PC-3 (cell line): ENCODE data around the gene ATXN7L3. TPM values are rescaled to one million over a fixed set of nuclear protein-coding genes. Genes with fewer than 3 reads are reported as not detected.
A peak's percentile ranks its signal among the peaks of the same experiment; 100 is the strongest.

Source experiments
- ATAC-seq: fragments of 200-7000 bp; cut with Tn5 transposase; 2 replicates; pipeline ENCODE4 v1.9.1; 2020; ENCODE audit warnings: mild to moderate bottlenecking, moderate library complexity
- BruUV-seq: library from RNA; stranded (reverse); fragments of 400-500 nt; replicated peaks from 2 replicates; lab custom pipeline; 2021; lab: Mats Ljungman, UMichigan
- CTCF ChIA-PET: fragments of 300-600 bp; sonication (Branson Sonifier 250); formaldehyde crosslinking; loops from one replicate; lab custom pipeline; 2022; ENCODE audit warnings: antibody characterized with exemption; lab: Charles Lee
- POLR2A ChIA-PET: fragments of 300-600 bp; sonication (Branson Sonifier 250); formaldehyde crosslinking; loops from one replicate; lab custom pipeline; 2022; ENCODE audit warnings: antibody characterized with exemption; ENCODE audit not compliant: unreplicated experiment; lab: Charles Lee
- DNase-seq: peaks from one replicate; pipeline ENCODE4 v3.0.0-alpha.2; 2015
- H2AFZ ChIP-seq: fragments of 300-600 bp; sonication (generic); 2 replicates; pipeline ENCODE4 v1.6.0; 2016; ENCODE audit warnings: antibody characterized with exemption, low read length
- H3F3A ChIP-seq: fragments of 300-600 bp; sonication (generic); one replicate; pipeline ENCODE4 v1.6.0; 2017; ENCODE audit warnings: antibody characterized with exemption, low read length, control low read depth, mild to moderate bottlenecking; ENCODE audit not compliant: unreplicated experiment
- H3K27ac ChIP-seq: fragments of 300-600 bp; sonication (generic); 2 replicates; pipeline ENCODE4 v1.5.1; 2016; ENCODE audit warnings: mild to moderate bottlenecking, low read length
- H3K27me3 ChIP-seq: fragments of 300-600 bp; sonication (generic); 2 replicates; pipeline ENCODE4 v1.6.1; 2016; ENCODE audit warnings: low read length, mixed read lengths
- H3K36me3 ChIP-seq: fragments of 300-600 bp; sonication (generic); 2 replicates; pipeline ENCODE4 v1.6.1; 2016; ENCODE audit warnings: low read depth, mixed run types, low read length, mixed read lengths
- H3K4me1 ChIP-seq: fragments of 300-600 bp; sonication (generic); 2 replicates; pipeline ENCODE4 v1.5.1; 2016; ENCODE audit warnings: low read length; ENCODE audit not compliant: insufficient read depth
- H3K4me2 ChIP-seq: fragments of 300-600 bp; sonication (generic); 2 replicates; pipeline ENCODE4 v1.6.0; 2016; ENCODE audit warnings: low read length
- H3K4me3 ChIP-seq: fragments of 300-600 bp; sonication (generic); 2 replicates; pipeline ENCODE4 v1.5.1; 2016; ENCODE audit warnings: mild to moderate bottlenecking, low read length, mixed read lengths
- H3K79me2 ChIP-seq: fragments of 300-600 bp; sonication (generic); 2 replicates; pipeline ENCODE4 v1.6.1; 2017; ENCODE audit warnings: low read length, mixed read lengths
- H3K9ac ChIP-seq: fragments of 300-600 bp; sonication (generic); 2 replicates; pipeline ENCODE4 v1.6.0; 2016; ENCODE audit warnings: mild to moderate bottlenecking, low read length
- H3K9me2 ChIP-seq: fragments of 300-600 bp; sonication (generic); replicated peaks from 2 replicates; pipeline ENCODE4 v1.6.1; 2016; ENCODE audit warnings: mixed run types, low read length, mixed read lengths
- H3K9me3 ChIP-seq: fragments of 300-600 bp; sonication (generic); 2 replicates; pipeline ENCODE4 v1.6.1; 2016; ENCODE audit warnings: low read length, mixed read lengths
- H4K20me1 ChIP-seq: fragments of 300-600 bp; sonication (generic); 2 replicates; pipeline ENCODE4 v1.6.1; 2016; ENCODE audit warnings: low read length, mixed read lengths
- EZH2 ChIP-seq: fragments of 300-600 bp; sonication (generic); IDR thresholded peaks from one replicate; pipeline ENCODE4 v1.6.1; 2017; ENCODE audit warnings: antibody characterized with exemption, mild to moderate bottlenecking, low read length; ENCODE audit not compliant: unreplicated experiment
- EZH2phosphoT487 ChIP-seq: fragments of 300-600 bp; sonication (generic); IDR thresholded peaks from 2 replicates; pipeline ENCODE4 v1.6.1; 2018; ENCODE audit warnings: mild to moderate bottlenecking, antibody characterized with exemption, low read length, borderline replicate concordance
- intact Hi-C: fragments of 100-400 bp; cut with micrococcal nuclease; formaldehyde crosslinking; loops from 2 replicates; pipeline ENCODE4 v1.9.0; 2023
- total RNA-seq: library from RNA; depleted of rRNA; stranded (reverse); fragments of >200 nt; gene quantifications from 2 replicates; pipeline ENCODE4 v1.2.3, GENCODE V29; 2014
- TF ChIP-seq, protein P1 (sequence below): fragments of 300-600 bp; sonication (generic); conservative IDR thresholded peaks from 2 replicates; pipeline ENCODE4 v1.5.1; 2017; ENCODE audit warnings: antibody characterized with exemption, low read depth, mild to moderate bottlenecking, low read length

ATXN7L3 gene
- total RNA-seq, 1 experiment from 2014 or later, result 73.9 TPM

DNA sequence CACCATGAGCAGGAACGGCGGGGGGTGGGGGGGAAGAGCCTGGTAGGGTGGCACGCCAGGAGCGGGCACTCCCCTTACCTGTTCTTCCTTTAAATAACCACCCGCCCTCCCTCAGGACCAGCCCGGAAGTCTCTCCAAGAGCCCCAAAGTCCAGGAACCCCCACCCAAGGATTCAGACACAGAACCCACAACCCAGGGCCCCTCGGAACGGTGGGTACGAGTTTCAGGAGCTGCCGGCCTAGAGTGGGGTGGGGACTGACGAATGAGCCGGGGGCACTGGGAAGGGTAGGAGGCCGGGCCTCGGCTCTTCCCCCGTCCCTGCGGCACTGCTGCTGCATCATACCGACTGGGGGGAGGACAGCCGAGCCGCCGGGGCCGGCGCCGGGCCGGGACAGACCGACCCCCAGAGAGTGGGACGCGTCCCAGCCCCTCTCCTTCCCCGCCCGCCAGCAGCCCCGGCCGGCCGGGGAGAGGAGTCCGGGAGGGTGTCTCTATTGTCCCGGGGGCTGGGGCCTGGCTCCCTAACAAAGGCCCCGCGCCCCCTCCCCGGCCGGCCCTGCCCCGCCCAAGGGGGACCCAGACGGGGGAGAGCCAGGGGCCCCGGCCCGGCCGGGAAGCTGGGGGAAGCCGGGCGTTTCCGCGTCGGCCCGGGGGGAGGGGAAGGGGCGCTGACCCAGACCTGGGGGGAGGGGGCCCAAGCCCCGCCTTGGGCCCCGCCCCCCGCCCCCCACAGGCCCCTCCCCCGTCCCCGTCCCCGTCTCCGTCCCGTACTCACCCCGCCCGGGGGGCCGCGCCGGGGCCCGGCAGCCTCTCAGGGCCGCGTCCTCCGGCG, 747 bp downstream of the ATXN7L3 start:
- Histone ChIP-seq H3K79me2 (peaks cover 36% of the 10 kb centered on the region), H2AFZ (peak overlapping the region; percentile 66), H4K20me1 (no peaks in the 10 kb centered on the region), H3K27ac (peak overlapping the region; percentile 74), H3K27me3 (no peaks in the 10 kb centered on the region), H3K4me2 (peak overlapping the region; percentile 87), H3K9me2 (no peaks in the 10 kb centered on the region), H3K9ac (peak overlapping the region; percentile 91), H3K4me1 (peaks cover 27% of the 10 kb centered on the region), H3F3A (peaks cover under 1% of the 10 kb centered on the region), H3K9me3 (no peaks in the 10 kb centered on the region), H3K4me3 (peak overlapping the region; percentile 89), H3K36me3 (peaks cover 31% of the 10 kb centered on the region)
- ChIA-PET POLR2A (interaction anchor here (0.6 to 0.7 kb wide), 2 partner anchors 9 to 75 kb away, joined by 3 to 6 read pairs; no protein-coding TSS in a partner anchor), CTCF (interaction anchor here (0.6 to 0.8 kb wide), 4 partner anchors 61 to 823 kb away, joined by 3 to 7 read pairs (median 3); no protein-coding TSS in a partner anchor)
- DNase-seq, result peak; percentile 55
- peak; percentile 18 for ATAC-seq
- no peak for TF ChIP-seq EZH2
- intact Hi-C loops, result loop anchor here (1.0 to 10.0 kb wide), 2 partner anchors 13 to 306 kb away; partner anchors contain the start of genes GPATCH8 and TMUB2
- TSS peak; percentile 61 for BruUV-seq

DNA sequence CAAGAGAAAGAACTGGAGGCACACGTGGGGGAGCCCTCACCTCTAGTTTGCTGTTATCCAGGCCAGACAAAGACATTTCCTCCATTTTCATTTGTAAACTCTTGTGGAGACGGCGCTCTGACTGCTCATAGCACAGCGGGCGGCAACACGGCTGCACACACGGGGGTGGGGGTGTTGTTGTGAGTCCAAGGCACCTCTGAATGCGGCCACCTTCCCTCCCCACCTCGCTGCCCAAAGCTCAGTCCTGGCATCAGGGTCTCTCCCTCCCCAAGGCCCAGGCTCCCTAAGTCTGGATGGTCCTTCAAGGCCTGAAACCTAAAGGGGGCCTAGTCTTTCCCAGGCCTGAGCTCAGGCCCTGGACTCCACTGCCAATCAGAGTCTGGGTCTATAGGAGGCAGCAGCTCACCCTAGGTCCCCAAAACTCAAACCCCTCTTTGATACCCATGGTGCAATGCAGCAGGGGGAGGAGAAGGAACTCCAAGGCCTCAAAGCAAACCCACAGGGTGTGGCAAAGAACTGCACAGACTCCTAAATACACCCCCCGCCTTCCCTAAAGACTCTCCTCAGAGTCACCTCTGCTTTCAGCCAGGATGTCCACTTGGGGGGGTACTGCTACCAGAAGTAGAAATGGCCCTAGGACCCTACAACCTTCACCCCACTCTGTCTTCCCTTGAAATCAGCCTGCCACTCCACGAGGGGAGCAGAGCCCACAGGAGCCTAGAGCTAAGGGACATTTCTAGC, 1.5 kb downstream of the ATXN7L3 start:
- H3K4me2 ChIP-seq, result peak overlapping the region; percentile 87
- no peaks in the 10 kb centered on the region for H3K9me2 ChIP-seq
- no peaks in the 10 kb centered on the region for H3K27me3 ChIP-seq
- TF ChIP-seq, protein P1, sequence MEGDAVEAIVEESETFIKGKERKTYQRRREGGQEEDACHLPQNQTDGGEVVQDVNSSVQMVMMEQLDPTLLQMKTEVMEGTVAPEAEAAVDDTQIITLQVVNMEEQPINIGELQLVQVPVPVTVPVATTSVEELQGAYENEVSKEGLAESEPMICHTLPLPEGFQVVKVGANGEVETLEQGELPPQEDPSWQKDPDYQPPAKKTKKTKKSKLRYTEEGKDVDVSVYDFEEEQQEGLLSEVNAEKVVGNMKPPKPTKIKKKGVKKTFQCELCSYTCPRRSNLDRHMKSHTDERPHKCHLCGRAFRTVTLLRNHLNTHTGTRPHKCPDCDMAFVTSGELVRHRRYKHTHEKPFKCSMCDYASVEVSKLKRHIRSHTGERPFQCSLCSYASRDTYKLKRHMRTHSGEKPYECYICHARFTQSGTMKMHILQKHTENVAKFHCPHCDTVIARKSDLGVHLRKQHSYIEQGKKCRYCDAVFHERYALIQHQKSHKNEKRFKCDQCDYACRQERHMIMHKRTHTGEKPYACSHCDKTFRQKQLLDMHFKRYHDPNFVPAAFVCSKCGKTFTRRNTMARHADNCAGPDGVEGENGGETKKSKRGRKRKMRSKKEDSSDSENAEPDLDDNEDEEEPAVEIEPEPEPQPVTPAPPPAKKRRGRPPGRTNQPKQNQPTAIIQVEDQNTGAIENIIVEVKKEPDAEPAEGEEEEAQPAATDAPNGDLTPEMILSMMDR, result peak; percentile 48; the same call in 1 of the 2 replicates
- no peak for TF ChIP-seq EZH2phosphoT487
- H3K9me3 ChIP-seq, result no peaks in the 10 kb centered on the region
- H3F3A ChIP-seq, result no peaks in the 10 kb centered on the region
- H3K36me3 ChIP-seq, result peaks cover 32% of the 10 kb centered on the region
- peak overlapping the region; percentile 74 for H3K27ac ChIP-seq
- H3K9ac ChIP-seq, result peak overlapping the region; percentile 91
- DNase-seq, result peak; percentile 64
- peak overlapping the region; percentile 66 for H2AFZ ChIP-seq
- peak; percentile 27 for ATAC-seq
- BruUV-seq, result TSS peak; percentile 52
- H3K4me3 ChIP-seq, result peak overlapping the region; percentile 85
- CTCF ChIA-PET, result interaction anchor here (0.6 kb wide), 1 partner anchor 823 kb away, joined by 3 read pairs; no protein-coding TSS in a partner anchor
- no peaks in the 10 kb centered on the region for H4K20me1 ChIP-seq
- H3K79me2 ChIP-seq, result peaks cover 36% of the 10 kb centered on the region
- POLR2A ChIA-PET, result no interaction called here
- H3K4me1 ChIP-seq, result peaks cover 20% of the 10 kb centered on the region
- intact Hi-C loops, result loop anchor here (1.0 to 10.0 kb wide), 2 partner anchors 12 to 307 kb away; partner anchors contain the start of genes GPATCH8 and TMUB2

DNA sequence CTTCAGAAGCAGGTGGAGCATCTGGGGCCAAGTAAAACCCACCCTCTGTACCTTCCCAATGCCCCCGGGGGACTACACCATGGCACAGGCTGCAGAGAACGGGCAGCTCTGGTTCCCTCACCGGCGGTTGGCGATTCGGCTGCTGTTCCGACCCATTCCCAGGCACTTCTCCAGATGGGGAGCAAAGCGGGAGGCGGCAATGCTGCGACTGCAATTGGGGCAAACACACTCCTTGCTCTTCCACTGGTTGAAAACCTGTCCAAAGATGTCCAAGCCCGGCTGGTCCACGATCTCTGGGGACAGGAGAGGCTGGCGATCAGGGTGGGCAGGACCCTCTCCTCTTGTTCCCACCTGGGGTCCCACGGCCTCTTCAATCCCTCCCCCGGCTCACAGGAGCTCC, 2.6 kb downstream of the ATXN7L3 start:
- intact Hi-C loops, result loop anchor here (10.0 kb wide), 1 partner anchor 308 kb away; the partner anchor contains the start of gene GPATCH8
- H3K27me3 ChIP-seq, result no peaks in the 10 kb centered on the region
- H3K27ac ChIP-seq, result no peak overlapping the region
- H3K79me2 ChIP-seq, result peaks cover 36% of the 10 kb centered on the region
- no peak for ATAC-seq
- H4K20me1 ChIP-seq, result no peaks in the 10 kb centered on the region
- no TSS peak for BruUV-seq
- H3K9me2 ChIP-seq, result no peaks in the 10 kb centered on the region
- ChIA-PET CTCF (no interaction called here), POLR2A (no interaction called here)
- peaks cover 32% of the 10 kb centered on the region for H3K36me3 ChIP-seq
- TF ChIP-seq, protein P1, result no peak
- TF ChIP-seq EZH2 (no peak), EZH2phosphoT487 (no peak)
- no peaks in the 10 kb centered on the region for H3K9me3 ChIP-seq
- H3F3A ChIP-seq, result no peaks in the 10 kb centered on the region
- H2AFZ ChIP-seq, result no peak overlapping the region
- peak overlapping the region; percentile 87; the same call in 1 of the 2 replicates for H3K4me2 ChIP-seq
- no peak overlapping the region for H3K9ac ChIP-seq
- H3K4me3 ChIP-seq, result no peak overlapping the region
- DNase-seq, result no peak
- peaks cover 20% of the 10 kb centered on the region for H3K4me1 ChIP-seq
